ENCODE measurements around the gene ZNF136. TPM values are rescaled to one million over a fixed set of nuclear protein-coding genes. Genes with fewer than 3 reads are reported as not detected.

Gene ZNF136
- total RNA-seq, 1 donor from 2014 or later, result 12.9 TPM

GRCh38 chr19:12180377-12180776 lies 17.5 kb downstream of the ZNF136 start:
- DNase-seq (ENCODE audit: extremely low spot score, unreplicated experiment), result no peak
- Mint-ChIP-seq H3K4me3 (ENCODE audit: unreplicated experiment) (no peak overlapping the region), H3K9me3 (ENCODE audit: unreplicated experiment) (peaks cover 47% of the 10 kb centered on the region), H3K27me3 (ENCODE audit: unreplicated experiment) (no peaks in the 10 kb centered on the region), H3K36me3 (ENCODE audit: unreplicated experiment) (peaks cover 68% of the 10 kb centered on the region), H3K4me1 (ENCODE audit: unreplicated experiment) (no peaks in the 10 kb centered on the region), H3K27ac (ENCODE audit: unreplicated experiment) (no peak overlapping the region)
- no peak for TF ChIP-seq CTCF (IDR thresholded peaks at IDR 0.05)

- H3K4me1 Mint-ChIP-seq (ENCODE audit: unreplicated experiment), result no peaks in the 10 kb centered on the region
- peaks cover 83% of the 10 kb centered on the region for H3K36me3 Mint-ChIP-seq (ENCODE audit: unreplicated experiment)
- H3K9me3 Mint-ChIP-seq (ENCODE audit: unreplicated experiment), result peaks cover 60% of the 10 kb centered on the region
- TF ChIP-seq CTCF (IDR thresholded peaks at IDR 0.05), result no peak
- DNase-seq (ENCODE audit: extremely low spot score, unreplicated experiment), result no peak
- no peaks in the 10 kb centered on the region for H3K27me3 Mint-ChIP-seq (ENCODE audit: unreplicated experiment)
- no peak overlapping the region for H3K27ac Mint-ChIP-seq (ENCODE audit: unreplicated experiment)
- H3K4me3 Mint-ChIP-seq (ENCODE audit: unreplicated experiment), result no peak overlapping the region
Measured at GRCh38 chr19:12187625-12188024, 24.7 kb downstream of the ZNF136 start.

- H3K27me3 Mint-ChIP-seq (ENCODE audit: unreplicated experiment), result no peaks in the 10 kb centered on the region
- peaks cover 33% of the 10 kb centered on the region for H3K9me3 Mint-ChIP-seq (ENCODE audit: unreplicated experiment)
- DNase-seq (ENCODE audit: extremely low spot score, unreplicated experiment), result no peak
- peaks cover 54% of the 10 kb centered on the region for H3K36me3 Mint-ChIP-seq (ENCODE audit: unreplicated experiment)
- no peak overlapping the region for H3K27ac Mint-ChIP-seq (ENCODE audit: unreplicated experiment)
- H3K4me3 Mint-ChIP-seq (ENCODE audit: unreplicated experiment), result no peak overlapping the region
- TF ChIP-seq CTCF (IDR thresholded peaks at IDR 0.05), result no peak
- H3K4me1 Mint-ChIP-seq (ENCODE audit: unreplicated experiment), result no peaks in the 10 kb centered on the region
Measured at GRCh38 chr19:12194827-12195731, 32.2 kb downstream of the ZNF136 start.

GRCh38 chr19:12198136-12198535 lies 35.2 kb downstream of the ZNF136 start:
- peaks cover 46% of the 10 kb centered on the region for H3K36me3 Mint-ChIP-seq (ENCODE audit: unreplicated experiment)

More at GRCh38 chr19:12198136-12198535, 35.2 kb downstream of the ZNF136 start:
- Mint-ChIP-seq H3K4me1 (ENCODE audit: unreplicated experiment) (no peaks in the 10 kb centered on the region), H3K9me3 (ENCODE audit: unreplicated experiment) (peaks cover 38% of the 10 kb centered on the region), H3K4me3 (ENCODE audit: unreplicated experiment) (no peak overlapping the region), H3K27me3 (ENCODE audit: unreplicated experiment) (no peaks in the 10 kb centered on the region), H3K27ac (ENCODE audit: unreplicated experiment) (no peak overlapping the region)
- no peak for DNase-seq (ENCODE audit: extremely low spot score, unreplicated experiment)
- no peak for TF ChIP-seq CTCF (IDR thresholded peaks at IDR 0.05)

Measured in osteocyte (in vitro differentiated cells).